ENCODE measurements around the gene NPSR1.

The NPSR1 gene

DNA sequence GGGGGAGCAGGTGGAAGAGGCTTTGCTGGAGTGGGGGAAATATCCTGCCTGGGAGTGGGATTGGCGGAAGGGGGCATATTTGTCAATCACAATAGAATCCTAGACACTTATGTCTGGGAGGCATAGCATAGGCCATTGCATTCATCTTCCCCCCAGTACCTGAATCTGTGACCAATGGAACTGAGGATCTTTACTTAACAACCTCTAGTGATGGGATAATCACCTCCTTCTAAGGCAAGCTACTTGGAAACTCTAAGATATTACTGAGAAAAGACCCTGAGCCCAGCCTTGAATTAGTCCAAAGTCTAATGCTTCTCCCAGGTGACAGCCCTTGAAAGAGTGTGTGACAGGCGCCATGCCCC lies 90.7 kb downstream of the NPSR1 start:
- no peaks in the 10 kb centered on the region for H3K27me3 ChIP-seq (ENCODE audit: insufficient read depth, poor library complexity, severe bottlenecking)
- no peak for TF ChIP-seq CTCF (IDR thresholded peaks at IDR 0.05; ENCODE audit: poor library complexity, severe bottlenecking)
- no peak overlapping the region for H3K27ac ChIP-seq (ENCODE audit: poor library complexity, severe bottlenecking)
- ATAC-seq (ENCODE audit: low read depth) (no peak), DNase-seq (ENCODE audit: low spot score) (no peak)
- H3K4me3 ChIP-seq (ENCODE audit: severe bottlenecking), result no peak overlapping the region
- H3K36me3 ChIP-seq (ENCODE audit: low read depth), result no peaks in the 10 kb centered on the region
- no peaks in the 10 kb centered on the region for H3K9me3 ChIP-seq (ENCODE audit: severe bottlenecking)
- H3K4me1 ChIP-seq (ENCODE audit: insufficient read depth, poor library complexity, severe bottlenecking), result no peaks in the 10 kb centered on the region

- Histone ChIP-seq H3K27me3 (ENCODE audit: insufficient read depth, poor library complexity, severe bottlenecking) (no peaks in the 10 kb centered on the region), H3K27ac (ENCODE audit: poor library complexity, severe bottlenecking) (no peak overlapping the region), H3K4me3 (ENCODE audit: severe bottlenecking) (no peak overlapping the region), H3K9me3 (ENCODE audit: severe bottlenecking) (no peaks in the 10 kb centered on the region), H3K4me1 (ENCODE audit: insufficient read depth, poor library complexity, severe bottlenecking) (no peaks in the 10 kb centered on the region), H3K36me3 (ENCODE audit: low read depth) (no peaks in the 10 kb centered on the region)
- TF ChIP-seq CTCF (IDR thresholded peaks at IDR 0.05; ENCODE audit: poor library complexity, severe bottlenecking), result no peak
- DNase-seq (ENCODE audit: low spot score), result no peak
- ATAC-seq (ENCODE audit: low read depth), result no peak
Measured at GRCh38 chr7:34749446-34749845, 91.4 kb downstream of the NPSR1 start.

DNA sequence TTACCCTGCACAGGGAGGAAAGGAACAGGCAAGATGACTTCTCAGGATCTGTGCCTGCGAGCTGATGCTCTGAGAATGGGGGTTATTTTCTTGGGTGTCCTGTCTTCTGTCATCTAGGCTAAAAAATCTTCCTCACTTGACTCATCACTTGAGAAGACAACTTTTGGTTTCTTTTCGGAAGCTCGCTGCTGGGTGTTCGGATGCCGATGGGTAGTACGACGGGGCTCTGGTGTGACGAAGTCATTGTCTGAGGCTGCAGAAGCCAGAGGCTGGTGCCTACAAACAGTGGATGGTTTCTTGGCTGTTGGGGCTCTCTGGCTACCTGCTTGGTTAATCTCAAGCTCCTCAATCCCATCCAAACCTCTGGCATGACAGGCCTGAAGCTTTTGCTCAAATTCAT lies 92.2 kb downstream of the NPSR1 start:
- Histone ChIP-seq H3K4me1 (ENCODE audit: insufficient read depth, poor library complexity, severe bottlenecking) (no peaks in the 10 kb centered on the region), H3K36me3 (ENCODE audit: low read depth) (no peaks in the 10 kb centered on the region), H3K4me3 (ENCODE audit: severe bottlenecking) (no peak overlapping the region), H3K9me3 (ENCODE audit: severe bottlenecking) (no peaks in the 10 kb centered on the region), H3K27ac (ENCODE audit: poor library complexity, severe bottlenecking) (no peak overlapping the region), H3K27me3 (ENCODE audit: insufficient read depth, poor library complexity, severe bottlenecking) (no peaks in the 10 kb centered on the region)
- DNase-seq (ENCODE audit: low spot score), result no peak
- no peak for TF ChIP-seq CTCF (IDR thresholded peaks at IDR 0.05; ENCODE audit: poor library complexity, severe bottlenecking)
- no peak for ATAC-seq (ENCODE audit: low read depth)

GRCh38 chr7:34750636-34751035 lies 92.6 kb downstream of the NPSR1 start:
- Histone ChIP-seq H3K4me3 (ENCODE audit: severe bottlenecking) (no peak overlapping the region), H3K27me3 (ENCODE audit: insufficient read depth, poor library complexity, severe bottlenecking) (no peaks in the 10 kb centered on the region), H3K4me1 (ENCODE audit: insufficient read depth, poor library complexity, severe bottlenecking) (no peaks in the 10 kb centered on the region), H3K27ac (ENCODE audit: poor library complexity, severe bottlenecking) (no peak overlapping the region), H3K36me3 (ENCODE audit: low read depth) (no peaks in the 10 kb centered on the region), H3K9me3 (ENCODE audit: severe bottlenecking) (no peaks in the 10 kb centered on the region)
- DNase-seq (ENCODE audit: low spot score), result no peak
- no peak for TF ChIP-seq CTCF (IDR thresholded peaks at IDR 0.05; ENCODE audit: poor library complexity, severe bottlenecking)
- no peak for ATAC-seq (ENCODE audit: low read depth)

DNA sequence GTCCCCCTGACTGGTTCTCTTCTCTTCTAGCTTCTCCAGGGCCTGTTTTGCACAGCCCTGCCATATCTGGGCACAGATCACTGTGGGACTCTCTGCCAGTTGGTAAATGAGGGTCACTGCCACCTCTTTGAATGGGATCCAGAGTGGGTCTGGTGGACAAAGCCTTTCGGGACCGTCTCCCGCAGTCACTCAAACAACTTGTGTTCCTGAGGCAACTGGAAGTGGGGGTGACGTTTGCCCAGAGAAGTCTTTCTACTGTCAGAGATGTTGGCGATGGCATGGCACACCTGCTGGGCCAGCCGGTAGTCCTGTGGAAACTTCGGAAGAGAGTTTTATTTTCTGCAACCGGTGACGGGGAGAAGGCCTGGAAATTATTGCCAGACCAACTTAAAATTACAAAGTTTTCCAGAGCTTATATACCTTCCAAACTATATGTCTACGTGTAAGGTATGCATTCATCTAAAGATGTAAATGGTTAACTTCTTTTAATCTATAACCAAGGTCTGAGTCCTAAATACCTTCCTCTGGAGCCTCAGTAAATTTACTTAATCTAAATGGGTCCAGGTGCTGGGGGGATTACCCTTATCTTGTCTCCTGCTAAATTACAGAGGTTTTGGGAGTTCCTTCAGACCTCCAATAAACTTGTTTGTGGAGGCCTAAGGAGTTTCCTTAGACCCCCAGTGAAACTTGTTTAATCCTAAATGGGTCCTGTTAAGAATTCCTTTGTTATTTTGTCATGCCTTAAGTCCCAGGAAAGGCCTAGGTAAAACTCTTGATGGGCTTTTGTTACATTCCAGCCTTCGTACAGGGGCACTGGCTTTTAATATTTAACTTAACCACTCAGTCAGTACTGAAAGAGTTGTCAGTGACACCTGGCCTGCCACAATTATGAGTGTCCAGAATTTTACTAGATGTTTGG lies 94.0 kb downstream of the NPSR1 start:
- DNase-seq (ENCODE audit: low spot score), result no peak
- no peak for ATAC-seq (ENCODE audit: low read depth)
- no peak for TF ChIP-seq CTCF (IDR thresholded peaks at IDR 0.05; ENCODE audit: poor library complexity, severe bottlenecking)
- Histone ChIP-seq H3K27ac (ENCODE audit: poor library complexity, severe bottlenecking) (no peak overlapping the region), H3K4me1 (ENCODE audit: insufficient read depth, poor library complexity, severe bottlenecking) (no peaks in the 10 kb centered on the region), H3K36me3 (ENCODE audit: low read depth) (no peaks in the 10 kb centered on the region), H3K4me3 (ENCODE audit: severe bottlenecking) (no peak overlapping the region), H3K27me3 (ENCODE audit: insufficient read depth, poor library complexity, severe bottlenecking) (no peaks in the 10 kb centered on the region), H3K9me3 (ENCODE audit: severe bottlenecking) (no peaks in the 10 kb centered on the region)
